UCSD-AML1 (cell line): ENCODE data around the gene PRKAR2A.
"Not testable (repeated sequence)": the region's sequence is repeated elsewhere in the genome, so short reads cannot be mapped to it uniquely, and the experiment has no call there.

Source experiments
- DNase-seq: peaks from one replicate; lab custom pipeline; 2025; ENCODE audit not compliant: unreplicated experiment; lab: John Stamatoyannopoulos, UW

Gene PRKAR2A

GRCh38 chr3:48782046-48782445 lies 65.6 kb downstream of the PRKAR2A start:
- no peak for DNase-seq

DNA sequence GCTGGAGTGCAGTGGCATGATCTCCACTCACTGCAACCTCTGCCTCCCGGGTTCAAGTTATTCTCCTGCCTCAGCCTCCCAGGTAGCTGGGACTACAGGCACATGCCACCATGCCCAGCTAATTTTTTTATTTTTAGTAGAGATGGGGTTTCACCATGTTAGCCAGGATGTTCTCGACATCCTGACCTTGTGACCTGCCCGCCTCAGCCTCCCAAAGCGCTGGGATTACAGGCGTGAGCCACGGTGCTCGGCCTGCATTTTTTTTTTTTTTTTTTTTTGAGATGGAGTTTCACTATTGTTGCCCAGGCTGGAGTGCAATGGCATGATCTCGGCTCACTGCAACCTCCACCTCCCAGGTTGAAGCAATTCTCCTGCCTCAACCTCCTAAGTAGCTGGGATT lies 69.1 kb downstream of the PRKAR2A start:
- not testable (repeated sequence) for DNase-seq

- DNase-seq, result no peak
These were observed 70.8 kb downstream of the PRKAR2A start for GRCh38 chr3:48776854-48777253.

DNA sequence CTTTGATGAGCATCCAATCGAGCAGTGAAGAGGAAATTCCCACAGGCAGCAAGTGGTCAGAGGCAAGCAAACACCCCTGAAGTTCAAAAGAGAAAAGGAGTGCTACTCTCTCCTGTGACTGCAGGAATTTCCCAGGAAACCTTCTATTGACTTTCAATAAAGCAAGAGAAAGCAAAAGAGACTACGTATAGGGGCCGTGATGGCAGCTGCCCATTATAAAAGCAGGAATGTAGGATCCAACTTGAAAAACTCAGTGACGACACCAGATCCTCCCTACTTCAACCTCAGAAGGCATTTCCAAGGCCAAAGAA lies 77.5 kb downstream of the PRKAR2A start:
- no peak for DNase-seq

- no peak for DNase-seq
These were observed 82.3 kb downstream of the PRKAR2A start for GRCh38 chr3:48765376-48765775.

DNA sequence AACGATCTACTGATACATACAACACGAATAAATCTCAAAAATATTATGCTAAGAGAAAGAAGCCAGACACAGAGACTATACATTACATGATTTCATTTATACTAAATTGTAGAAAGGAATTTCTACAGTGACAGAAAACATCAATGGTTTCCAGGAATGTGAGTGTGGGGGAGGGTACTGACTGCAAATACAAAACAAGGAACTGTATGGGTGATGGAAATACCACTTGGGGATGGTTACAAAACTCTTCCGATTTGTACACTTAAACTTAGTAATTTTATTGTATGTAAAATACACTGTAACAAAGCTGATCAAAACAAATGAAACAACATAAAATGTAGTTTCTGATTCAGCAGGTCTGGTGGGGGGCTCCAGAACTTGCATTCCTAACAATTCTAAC lies 84.9 kb downstream of the PRKAR2A start:
- DNase-seq, result no peak

DNA sequence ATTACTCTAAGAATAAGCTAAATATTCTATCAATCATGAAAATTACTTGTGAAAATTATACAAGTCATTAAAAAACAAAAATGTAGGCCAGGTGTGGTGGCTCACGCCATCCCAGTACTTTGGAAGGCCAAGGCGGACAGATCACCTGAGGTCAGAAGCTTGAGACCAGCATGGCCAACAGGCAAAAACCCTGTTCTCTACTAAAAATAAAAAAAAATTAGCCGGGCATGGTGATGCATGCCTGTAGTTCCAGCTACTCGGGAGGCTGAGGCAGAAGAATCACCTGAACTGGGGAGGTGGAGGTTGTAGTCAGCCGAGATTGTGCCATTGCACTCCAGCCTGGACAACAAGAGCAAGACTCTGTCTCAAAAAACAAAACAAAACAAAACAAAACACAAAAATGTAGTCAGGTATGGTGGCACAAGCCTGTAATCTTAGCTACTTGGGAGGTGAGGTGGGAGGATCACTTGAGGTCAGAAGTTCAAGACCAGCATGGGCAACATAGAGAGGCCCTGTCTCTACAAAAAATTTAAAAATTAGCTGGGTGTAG lies 87.6 kb downstream of the PRKAR2A start:
- not testable (repeated sequence) for DNase-seq

GRCh38 chr3:48759531-48759930 lies 88.1 kb downstream of the PRKAR2A start:
- not testable (repeated sequence) for DNase-seq

DNA sequence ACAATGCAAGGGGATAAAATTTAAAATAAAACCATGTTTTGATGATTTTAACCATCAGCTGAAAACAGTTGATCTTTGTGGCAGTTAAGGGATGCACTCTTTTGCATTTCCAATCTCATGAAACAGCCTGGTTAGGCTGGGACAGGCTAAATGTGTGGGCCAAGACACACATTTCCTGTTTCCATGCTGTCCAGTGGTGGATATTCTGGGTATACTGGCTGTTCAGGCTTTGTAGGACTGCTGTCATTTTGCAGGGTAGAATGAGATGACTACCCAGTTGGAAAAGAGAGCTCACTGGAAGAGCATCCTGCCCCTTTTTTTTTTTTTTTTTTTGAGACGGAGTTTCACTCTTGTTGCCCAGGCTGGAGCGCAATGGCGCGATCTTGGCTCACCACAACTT lies 88.6 kb downstream of the PRKAR2A start:
- no peak for DNase-seq

- no peak for DNase-seq
These were observed 91.0 kb downstream of the PRKAR2A start for GRCh38 chr3:48756640-48757039.

- DNase-seq, result no peak
These were observed 96.8 kb downstream of the PRKAR2A start for GRCh38 chr3:48750856-48751255.

DNA sequence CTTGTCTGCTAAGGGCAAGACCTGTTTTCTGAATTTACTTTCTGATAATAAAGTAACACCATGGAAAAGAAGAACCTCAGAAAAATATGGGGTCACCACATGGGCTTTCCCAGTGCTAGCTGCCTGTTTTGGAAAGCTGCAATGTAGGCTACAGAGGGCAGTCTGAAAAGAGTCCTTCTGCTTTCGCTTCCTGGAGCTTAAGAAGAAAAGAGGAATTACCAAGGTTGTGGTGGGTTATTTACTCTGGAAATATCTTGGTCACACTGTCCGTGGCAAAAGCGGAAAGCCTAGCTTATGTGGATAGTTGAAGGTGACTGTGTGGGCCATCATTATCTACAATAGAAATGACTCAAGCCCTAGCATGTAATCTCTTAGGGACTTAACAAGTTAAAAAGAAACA lies 98.9 kb downstream of the PRKAR2A start:
- no peak for DNase-seq

GRCh38 chr3:48747706-48748105 lies 100.0 kb downstream of the PRKAR2A start:
- no peak for DNase-seq

DNA sequence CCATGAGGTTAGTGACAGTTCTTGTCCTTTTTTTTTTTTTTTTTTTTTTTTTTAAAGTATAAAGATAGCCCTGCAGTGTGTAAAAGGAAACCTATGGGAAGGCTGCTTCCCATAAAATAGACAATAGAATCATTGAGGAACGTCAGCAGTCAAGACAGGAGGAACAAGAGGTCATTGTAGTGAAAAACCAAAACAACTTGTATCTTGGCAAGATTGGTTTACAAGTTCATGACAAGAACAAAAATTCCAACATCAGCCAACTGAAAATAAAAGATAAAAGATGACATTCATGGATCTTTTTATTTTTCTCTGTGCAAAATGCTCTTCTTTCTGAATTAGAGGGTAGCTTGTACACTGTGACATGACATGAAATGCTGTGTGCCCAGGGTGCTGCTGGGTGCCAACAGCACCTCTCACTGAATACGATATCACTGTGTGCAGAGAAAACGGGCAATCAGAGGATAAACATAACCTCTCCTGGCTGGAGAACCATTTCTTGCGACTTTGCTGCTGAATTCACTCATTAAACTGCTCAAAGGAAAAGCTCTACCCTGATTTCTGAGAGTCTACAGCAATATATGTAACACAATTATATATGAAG lies 100.6 kb downstream of the PRKAR2A start:
- no peak for DNase-seq

GRCh38 chr3:48743773-48744172 lies 103.9 kb downstream of the PRKAR2A start:
- no peak for DNase-seq

DNA sequence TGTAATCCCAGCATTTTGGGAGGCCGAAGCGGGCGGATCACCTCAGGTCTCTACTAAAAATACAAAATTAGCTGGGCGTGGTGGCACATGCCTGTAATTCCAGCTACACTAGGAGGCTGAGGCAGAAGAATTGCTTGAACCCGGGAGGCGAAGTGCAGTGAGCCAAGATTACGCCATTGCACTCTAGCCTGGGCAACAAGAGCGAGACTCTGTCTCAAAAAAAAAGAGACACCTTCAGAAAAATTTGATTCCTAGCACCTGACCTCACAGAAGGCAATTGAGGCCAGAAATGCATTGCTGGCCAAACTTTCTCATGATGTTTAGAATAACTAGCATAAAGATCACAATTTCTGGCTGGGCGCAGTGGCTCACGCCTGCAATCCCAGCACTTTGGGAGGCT lies 106.4 kb downstream of the PRKAR2A start:
- not testable (repeated sequence) for DNase-seq

- peak; percentile 49 for DNase-seq
These were observed 107.5 kb downstream of the PRKAR2A start for GRCh38 chr3:48739955-48740823.

GRCh38 chr3:48739617-48739954 lies 108.1 kb downstream of the PRKAR2A start:
- DNase-seq, result no peak

DNA sequence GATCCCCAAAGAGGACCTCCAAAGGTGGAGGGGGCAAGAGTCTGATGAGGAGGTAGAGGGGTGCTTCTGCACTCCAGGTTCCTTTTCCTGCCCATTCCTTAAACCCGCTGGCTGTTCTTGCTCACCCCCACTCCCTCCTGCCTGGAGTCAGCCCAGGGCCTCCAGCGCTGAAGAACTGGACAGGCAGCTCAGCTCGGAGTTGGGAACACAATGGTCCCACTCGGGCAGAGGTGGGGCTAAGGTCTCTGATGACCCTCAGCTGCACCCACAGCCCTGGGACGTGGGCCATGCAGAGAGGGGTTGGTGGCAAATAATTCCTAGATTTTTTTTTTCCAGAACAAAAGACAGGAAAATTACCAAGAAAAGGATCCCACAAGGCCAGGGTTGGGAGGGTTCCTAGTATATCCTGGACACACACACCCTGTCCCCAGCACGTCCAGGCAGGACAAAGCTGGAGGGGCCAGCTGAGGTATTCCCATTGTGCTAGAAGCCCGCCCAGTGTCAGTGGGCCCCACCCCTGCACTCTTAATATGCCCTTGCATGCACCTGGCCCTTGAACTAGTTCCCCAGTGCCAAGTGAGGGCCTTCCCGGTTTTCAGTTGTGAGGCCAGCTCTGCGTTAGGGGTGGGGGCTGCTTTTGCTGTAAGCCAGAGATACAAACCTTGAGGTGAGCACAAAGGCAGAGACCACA lies 108.6 kb downstream of the PRKAR2A start:
- DNase-seq, result no peak

DNA sequence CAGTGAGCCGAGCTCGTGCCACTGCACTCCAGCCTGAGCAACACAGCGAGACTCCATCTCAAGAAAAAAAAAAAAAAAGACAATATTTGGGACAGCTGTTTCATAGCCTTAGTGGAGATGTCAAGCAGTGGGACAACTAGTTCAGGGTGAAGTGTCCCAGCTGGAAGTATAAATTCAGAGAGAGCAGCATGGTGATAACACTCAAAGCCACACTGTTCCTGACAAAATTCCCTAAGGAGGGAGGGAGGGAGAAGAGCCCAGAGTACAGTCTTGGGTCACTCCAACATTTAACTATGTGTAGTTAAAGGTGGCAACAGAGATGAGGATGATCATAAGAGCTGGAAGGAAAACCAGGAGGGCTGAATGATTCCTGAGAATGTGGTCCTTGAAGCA lies 109.5 kb downstream of the PRKAR2A start:
- DNase-seq, result no peak

GRCh38 chr3:48735075-48735767 lies 112.5 kb downstream of the PRKAR2A start:
- not testable (repeated sequence) for DNase-seq
